Renal cortex interstitium (tissue), 11 donors: ENCODE data around the gene VAV2. TPM values are rescaled to one million over a fixed set of nuclear protein-coding genes. Genes with fewer than 3 reads are reported as not detected.

Source experiments
- DNase-seq, 11 donors: peaks; one replicate each; pipeline ENCODE4 v3.0.0-alpha.2; 2013; ENCODE audit warnings: low read depth in 9 of 11, low spot score in 4 of 11; ENCODE audit errors: extremely low read depth in 1 of 11
- polyA plus RNA-seq, 3 donors: library from polyadenylated mRNA; unstranded; fragments of 120-200 nt; gene quantifications; one replicate each; pipeline ENCODE4 v1.2.1, GENCODE V29; 2013; ENCODE audit not compliant: insufficient read length in 3 of 3

VAV2 gene
- polyA plus RNA-seq, 3 donors: 37.2 to 66.2 (median 40.4) TPM

DNA sequence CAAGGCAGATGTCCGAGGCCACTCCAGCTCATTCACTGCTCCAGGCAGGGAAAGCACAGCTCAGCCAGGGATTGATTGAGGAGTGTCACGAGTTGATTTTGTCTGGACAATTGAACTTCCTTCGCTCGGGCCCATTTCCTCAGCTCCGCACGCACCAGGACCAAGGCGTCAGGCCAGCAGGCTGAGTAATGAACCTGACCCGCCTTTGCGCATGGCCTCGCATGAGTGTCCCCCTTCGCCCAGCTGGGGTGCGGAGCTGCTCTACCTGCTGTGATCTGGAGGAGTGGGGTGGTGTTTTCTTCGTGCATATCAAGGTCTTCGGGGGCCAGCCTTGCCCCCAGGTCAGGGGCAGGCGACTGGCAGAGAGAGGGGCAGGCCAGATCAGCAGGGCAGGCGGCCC, 44.0 kb downstream of the VAV2 start:
- DNase-seq: no peak

DNA sequence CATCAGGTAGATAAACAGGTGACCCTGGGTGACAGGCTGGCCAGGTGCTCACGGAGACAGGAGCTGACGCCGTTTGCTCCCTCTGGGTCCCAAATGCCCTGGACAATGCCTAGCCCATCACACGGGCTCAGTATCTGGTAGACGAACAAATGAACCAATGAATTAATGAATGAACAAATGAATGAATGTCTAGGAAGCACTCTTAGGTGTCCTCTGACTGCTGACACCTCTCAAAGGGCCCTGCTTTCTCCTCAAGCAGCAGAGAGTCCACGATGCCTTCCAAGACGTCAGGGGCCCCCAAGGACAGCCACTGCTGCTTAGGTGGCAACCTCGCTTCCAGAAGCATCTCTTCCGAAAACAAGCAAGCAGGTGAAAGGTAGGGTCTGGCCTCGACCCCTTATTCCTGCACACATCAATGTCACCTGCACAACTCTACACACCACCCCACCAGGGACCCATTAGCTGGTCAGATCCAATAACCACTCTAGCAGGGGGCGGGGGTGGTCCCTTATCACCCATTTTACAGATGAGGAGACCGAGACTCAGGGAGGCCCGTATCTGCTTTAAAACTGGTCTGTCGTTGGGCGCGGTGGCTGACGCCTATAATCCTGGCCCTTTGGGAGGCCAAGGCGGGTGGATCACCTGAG, 45.2 kb downstream of the VAV2 start:
- DNase-seq: no peak

DNA sequence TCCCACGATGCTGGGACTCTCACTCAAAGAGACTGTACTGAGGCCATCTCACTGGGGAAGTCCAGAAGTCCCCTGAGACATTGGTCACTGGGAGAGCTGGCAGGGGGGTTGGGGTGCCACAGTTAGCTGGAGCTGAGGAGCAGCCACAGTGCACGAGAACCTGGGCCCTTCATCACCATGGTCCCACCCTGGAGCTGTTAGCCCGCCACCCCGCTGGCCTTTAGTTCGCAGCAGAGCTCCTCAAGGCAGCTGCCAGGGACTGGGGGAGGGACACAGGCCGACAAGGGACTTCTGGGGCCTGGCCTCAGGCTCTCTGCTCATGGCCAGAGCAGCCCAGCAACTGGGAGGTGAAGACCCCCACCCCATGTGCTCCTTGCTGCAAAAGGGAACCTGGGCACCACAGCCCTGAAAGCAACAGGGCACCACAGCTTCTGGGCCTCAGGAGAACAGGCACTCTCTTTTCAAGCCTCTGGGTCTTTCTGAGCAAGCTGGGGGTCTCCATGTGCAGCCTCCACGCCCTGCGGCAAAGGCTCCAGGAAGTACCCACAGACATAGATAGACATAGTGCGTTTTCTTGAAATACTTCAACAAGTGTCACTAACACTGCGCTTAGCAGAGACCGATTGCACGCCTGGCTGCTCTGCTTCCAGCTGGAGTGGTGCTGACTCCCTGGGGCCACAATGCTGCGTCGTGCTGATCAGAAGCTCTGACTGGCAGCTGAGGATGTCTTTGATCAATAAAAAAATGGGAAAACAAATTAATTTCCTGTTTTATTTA, 46.0 kb downstream of the VAV2 start:
- no peak for DNase-seq

DNA sequence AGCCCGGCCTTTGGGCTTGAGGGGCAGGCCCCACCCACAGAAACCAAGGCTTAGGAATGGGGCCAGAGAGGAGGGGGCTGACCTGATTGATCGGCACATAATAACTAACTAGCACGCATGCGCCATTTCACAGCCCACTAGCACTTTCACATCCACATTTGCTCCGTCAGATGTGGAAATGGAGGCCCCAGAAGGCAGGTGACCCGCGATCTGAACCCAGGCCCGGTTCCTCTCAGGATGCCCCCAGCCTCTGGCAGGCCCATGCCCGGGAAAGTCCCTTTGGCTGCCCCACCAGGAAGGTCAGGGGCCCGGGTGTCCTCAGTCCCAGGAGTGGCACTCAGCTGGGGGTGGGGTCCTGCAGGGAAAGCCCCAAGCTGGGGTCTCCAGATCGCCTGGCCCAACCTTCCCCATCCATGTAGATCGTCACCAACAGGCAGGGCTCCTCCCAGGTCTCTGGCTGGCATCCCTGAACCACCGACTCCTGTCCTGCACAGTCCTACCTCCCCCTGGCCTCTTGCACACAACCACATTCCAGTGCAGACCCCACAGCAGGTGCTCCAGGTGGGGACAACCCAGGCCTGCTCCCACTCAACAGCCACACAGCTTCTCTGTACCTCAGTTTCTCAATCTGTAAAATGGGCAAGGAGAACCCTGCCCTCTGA, 46.7 kb downstream of the VAV2 start:
- no peak for DNase-seq

DNA sequence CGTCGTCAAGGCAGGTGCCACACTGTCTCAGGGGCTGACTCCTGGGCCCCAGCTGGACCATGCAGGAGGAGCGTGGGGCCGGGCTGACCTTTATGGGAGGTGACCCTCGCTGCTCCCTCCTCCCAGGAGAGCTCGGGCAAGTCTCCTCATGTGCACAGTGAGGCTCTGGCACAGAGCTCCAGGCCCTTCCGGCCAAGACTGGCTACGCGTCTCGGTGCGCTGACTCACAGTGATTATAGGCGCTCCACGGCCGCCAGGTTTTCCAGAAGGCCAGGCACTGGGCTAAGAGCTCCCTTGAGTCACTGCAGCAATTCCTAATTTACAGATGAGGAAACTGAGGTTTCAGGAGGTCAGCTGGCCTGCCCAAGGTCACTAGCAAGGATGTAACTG, 47.4 kb downstream of the VAV2 start:
- DNase-seq: no peak

DNA sequence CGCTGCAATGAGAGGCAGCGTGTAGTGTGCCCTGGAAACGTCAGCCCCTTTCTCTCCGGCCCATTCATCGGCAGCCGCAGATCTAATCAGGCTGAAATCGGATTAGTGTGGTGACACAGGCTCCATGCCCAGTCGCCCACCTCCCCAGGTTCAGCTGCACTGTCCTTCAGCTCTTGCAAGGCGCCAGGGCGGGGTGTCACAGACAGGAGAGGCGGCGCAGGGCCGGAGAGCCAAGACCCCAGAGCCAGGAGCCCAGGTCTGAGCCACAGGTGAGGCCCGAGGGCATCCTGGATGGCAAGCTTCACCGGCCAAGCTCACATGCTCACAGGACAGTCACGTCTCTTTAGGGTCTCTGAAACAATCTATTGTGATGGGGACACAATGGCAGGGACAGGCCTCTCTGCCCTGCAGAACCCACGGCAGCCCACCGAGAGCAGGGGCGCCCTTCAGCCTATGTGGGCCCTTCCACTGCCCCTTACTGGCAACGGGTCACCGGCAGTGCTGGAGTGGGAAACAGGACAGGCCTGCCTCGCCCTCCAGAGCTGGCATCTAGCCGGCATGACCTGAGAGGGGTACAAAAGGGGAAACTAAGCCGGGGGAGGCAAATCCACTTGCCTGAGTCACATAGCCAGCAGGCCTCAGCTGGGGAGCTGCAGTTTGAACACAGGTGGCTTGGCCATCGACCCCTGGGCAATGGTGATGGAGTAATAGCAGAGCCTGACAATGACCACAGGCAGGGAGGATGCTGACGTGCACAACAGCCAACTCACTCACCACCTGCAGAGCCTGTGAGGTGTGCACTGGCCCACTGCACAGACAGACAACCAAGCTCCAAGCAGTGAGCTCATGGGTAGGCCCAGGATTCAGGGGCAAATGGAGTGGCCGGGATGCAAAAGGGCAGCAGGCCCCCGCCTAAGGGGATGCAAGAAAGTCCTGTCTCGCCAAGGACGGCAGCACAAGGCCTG, 48.1 kb downstream of the VAV2 start:
- no peak for DNase-seq

DNA sequence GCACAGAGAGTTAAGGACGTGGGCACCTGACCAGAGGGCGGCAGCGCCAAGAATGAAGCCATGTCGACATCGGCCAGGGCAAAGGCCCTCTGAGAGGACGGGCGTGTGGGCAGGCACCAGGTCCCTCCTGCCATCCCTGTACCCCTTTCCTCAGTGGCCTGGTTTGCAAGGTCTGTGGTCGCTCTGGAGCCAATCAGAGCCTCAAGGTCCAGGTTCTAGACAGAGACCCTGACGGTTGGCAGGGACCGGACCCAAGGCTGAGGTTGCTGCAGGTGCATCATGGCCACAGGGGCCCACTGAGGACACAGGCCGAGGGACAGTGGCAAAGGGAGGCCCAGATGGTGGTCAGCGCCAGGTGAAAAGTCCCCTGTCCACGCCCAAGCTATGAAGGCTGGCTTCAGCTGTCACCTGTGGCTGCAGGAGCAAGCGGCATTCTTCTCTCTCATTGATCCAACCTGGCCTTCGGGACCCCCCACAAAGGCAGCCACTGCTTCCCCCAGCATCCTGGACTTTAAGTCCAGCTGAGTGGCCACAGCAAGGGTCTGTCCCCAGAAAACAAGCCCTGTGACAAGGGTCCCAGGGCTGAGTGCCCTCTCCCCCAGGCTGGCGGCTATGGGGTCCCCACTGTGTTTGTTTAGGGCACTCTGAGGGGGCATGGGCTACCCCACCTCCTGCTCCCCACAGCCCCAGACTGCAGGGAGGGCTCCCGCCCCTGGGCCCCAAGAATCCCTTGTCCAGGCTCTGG, 48.9 kb downstream of the VAV2 start:
- DNase-seq: no peak

DNA sequence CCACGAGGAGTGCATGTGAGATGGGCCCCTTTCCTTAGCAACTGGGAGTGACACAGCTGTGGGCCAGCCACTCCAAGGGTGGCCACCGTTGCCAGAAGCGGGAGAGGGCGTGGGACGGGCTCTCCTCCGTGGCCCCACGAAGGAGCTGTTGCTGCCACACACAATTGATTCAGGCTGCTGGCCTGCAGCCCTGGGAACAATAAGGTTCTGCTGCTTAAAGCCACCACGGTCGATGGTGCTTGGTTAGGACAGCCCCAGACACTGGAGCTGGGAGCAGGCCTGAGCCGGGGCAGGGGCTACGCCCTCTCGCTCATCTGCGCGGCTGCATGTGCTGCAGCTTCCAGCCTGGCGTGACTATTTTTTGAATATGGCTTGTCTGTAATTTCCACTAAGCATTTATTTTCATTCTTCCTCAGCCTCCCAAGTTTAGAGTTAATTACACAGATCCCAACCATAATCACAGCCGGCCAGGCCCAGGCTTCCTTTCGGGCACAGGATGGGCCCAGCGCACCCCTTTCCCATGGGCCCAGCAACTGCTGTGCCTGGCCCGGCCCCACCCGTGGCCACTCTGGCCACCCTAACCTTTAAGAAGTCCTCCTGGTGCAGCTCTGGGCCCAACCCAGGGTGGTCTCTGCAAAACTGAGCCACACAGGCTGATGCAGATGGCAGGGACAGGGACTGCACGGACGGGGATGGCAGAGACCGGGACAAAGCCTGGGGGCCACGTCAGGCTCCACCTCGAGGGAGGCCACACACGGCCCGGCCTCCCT, 49.7 kb downstream of the VAV2 start:
- no peak for DNase-seq

DNA sequence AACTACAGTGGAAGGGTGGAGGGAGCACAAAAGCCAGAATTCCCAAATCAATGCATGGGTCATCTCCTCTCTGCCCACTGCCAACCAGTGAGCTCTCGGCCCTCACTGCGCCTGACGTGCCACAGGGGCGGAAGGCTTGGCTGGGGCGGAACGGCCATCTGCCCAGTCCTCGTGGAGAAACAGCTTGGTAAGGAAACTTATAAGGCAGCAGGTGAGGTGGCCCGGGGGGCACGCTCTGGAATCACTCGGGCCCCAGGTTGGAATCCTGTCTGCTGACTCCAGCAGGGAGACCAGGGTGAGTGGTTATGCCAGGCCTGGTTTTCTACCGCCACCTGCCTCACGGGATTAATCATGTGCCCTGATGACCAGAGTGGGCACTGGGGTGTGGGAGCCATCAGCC, 52.3 kb downstream of the VAV2 start:
- no peak for DNase-seq

DNA sequence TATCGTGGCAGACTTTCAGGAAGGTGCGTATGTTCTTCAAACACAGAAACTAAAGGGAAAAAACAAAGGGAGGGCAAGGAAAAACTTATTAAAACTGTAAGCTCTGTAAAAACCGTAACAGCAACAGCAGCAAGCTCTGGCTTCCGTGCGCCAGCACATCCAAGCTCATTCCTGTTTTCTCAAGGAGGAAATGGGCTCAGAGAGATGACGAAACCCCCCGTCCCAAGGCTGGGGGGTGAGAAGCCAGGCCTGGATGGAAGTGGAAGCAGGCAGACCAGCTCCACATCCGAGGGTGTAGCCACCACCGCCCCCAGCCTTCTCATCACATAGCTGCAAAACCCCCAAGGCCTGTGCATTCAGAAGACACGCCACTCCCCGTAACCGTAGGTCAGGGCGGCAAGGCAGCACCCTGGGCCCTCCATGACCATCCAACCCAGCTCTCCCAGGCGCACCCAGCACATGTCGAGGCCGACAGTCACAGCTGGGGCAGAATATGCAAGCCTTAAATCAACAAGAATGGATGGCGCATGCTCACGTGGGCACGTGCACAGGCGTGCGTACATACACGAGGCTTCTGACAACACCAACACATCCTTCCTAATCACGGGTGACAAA, 52.8 kb downstream of the VAV2 start:
- no peak for DNase-seq

DNA sequence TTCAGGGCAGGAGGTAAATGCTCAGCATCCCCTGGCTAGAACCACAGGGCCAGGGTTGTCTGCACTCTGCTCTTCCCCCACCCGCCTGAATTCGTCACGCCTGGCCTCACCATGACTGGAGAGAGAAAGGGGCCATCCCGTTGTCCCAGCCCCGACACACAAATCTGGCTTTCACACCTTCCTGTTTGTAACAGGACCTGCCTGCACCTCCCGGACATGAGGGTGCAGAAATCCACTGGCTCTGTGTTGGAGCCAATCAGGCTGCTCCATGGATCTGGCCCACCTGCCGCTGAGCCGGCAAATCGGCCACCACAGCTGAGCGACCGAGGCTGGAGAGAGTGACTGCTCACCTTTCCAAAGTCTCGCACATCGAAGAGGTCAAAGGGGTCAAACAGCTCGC, 53.4 kb downstream of the VAV2 start:
- no peak for DNase-seq

DNA sequence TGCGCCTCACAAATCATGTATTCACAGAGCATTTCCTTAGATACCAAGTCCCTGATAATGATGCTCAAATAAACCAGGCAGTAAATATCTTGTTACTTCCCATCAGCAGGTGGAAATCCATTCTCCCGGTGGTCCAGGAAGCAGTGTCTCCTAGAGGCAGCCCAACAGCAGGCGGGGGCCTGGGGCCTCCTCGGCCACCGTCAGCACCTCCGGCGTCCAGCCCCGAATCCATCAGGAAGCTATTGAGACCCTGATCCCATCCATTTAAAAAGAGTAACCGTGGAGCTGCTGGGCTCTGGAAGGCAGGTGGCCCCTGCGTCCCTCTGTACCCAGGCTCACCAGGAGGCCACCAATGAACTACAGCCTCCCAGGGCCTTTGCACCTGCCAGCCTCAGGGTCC, 54.0 kb downstream of the VAV2 start:
- DNase-seq: no peak

DNA sequence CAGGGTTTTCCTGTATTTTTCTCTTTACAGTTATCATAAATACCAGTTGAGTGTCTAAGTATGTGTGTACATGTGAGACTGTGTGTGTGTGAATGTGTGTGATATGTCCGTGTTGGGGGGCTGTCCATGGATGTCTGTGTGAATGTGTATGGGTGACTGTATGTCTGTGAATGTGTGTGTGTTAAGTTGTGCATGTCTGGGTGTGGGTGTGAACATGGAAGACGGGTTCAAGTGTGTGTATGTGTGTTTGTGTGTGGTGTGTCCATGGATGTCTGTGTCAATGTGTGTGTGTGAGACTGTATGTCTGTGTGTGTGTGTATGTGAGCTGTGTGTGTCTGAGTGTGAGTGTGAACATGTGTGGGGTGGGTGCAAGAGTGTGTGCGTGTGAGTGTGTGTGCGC, 55.0 kb downstream of the VAV2 start:
- DNase-seq: no peak

DNA sequence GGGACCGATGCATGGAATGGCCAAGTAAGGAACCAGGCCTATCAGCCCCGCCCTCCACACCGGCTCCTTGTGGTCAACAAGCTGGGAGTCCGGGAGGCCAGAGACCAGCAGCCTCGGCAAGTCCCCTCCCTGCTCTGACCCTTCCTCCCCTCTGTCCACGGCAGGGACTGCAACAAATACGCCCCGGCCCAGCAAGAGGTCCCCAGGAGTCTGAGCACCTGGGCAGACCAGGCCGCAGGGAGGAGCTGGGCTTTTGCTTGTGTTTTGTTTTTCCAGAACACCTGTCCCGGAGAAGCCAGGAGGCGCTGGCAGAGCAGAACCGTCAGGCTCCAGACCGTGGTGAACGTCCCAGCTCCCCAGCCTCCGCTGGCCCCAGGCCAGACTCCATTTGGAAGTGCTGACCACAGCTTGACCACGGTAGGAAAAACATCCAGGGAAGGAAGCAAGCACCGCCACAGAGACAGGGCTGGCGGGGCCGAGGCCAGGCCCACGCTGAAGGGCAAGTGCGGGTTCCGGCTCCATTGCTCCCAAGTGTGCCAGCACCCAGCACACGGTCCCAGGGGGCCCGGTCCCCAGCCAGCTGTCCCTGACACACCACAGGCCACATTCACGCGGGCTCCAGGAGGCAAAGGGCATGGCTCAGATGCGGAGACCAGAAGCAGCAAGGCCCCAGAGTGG, 56.7 kb downstream of the VAV2 start:
- no peak for DNase-seq

DNA sequence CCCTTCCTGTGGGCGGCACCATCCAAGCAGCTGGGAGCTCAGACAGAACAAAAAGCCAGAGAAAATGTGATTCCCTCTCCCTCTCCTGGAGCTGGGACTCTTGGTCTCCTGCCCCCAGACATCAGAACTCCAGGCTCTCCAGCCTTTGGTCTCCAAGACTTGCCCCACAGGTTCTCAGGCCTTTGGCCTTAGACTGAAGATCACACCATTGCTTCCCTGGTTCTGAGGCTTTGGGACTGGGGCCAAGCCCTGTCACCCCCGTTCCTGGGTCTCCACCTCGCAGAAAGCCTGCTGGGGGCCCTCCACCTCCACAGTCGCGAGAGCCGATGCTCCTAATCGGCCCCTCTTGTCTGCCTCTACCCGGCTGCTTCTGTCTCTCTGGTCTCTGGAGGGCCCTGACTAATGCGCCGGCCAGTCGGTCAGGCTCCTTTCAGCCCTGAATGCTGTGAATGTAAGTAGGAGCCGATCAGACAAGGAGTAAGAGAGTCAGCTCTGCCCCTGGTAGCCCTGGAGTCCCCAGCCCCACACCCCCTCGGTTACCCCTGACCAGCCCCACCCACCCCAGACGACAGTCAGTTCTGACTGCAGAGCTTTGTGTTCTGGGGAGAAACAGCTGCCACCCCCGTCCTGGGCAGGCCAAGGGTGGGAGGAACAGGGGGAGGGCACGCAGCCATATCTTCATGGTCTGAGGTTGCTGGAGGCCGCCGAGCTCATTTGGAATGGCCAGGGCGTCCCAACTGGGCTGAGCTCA, 57.5 kb downstream of the VAV2 start:
- DNase-seq: no peak

DNA sequence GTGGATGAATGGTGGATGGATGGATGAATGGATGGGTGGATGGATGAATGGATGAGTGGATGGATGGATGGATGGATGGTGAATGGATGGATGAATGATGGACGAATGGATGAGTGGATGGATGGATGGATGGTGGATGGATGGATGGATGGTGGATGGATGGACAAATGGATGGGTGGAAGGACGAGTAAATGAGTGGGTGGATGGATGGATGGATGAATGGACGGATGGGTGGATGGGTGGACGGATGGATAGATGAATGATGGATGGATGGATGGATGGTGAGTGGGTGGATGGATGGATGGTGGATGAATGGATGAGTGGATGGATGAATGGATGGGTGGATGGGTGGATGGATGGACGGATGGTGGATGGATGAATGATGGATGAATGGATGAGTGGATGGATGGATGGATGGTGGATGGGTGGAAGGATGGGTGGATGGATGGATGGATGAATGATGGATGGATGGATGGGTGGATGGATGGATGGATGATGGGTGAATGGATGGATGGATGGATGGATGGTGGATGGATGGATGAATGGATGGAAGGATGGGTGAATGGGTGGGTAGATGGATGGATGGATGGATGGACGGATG, 58.6 kb downstream of the VAV2 start:
- no peak for DNase-seq
